Stimulated activated CD8-positive, alpha-beta memory T cell treated with anti-CD3 and anti-CD28 coated beads, Interleukin-12 subunit alpha, Interleukin-12 subunit beta, amount 100 ng/mL, for 4 hours (primary cell): Measurements from ENCODE around the gene JPH3.

Experiments
- DNase-seq: peaks from one replicate; pipeline ENCODE4 v3.0.0-alpha.2; 2020; ENCODE audit warnings: low read depth

Gene JPH3

GRCh38 chr16:87681981-87682570 is 79.8 kb downstream of the JPH3 start:
- DNase-seq = no peak

GRCh38 chr16:87682852-87683399 is 80.6 kb downstream of the JPH3 start:
- no peak for DNase-seq

- no peak for DNase-seq
Measured at GRCh38 chr16:87684106-87684677, 81.9 kb downstream of the JPH3 start.

GRCh38 chr16:87684711-87685404 is 82.5 kb downstream of the JPH3 start:
- no peak for DNase-seq

- DNase-seq = no peak
Measured at GRCh38 chr16:87685405-87685755, 83.1 kb downstream of the JPH3 start.

- no peak for DNase-seq
Measured at GRCh38 chr16:87685766-87686165, 83.5 kb downstream of the JPH3 start.

- no peak for DNase-seq
Measured at GRCh38 chr16:87686697-87687096, 84.4 kb downstream of the JPH3 start.

GRCh38 chr16:87687126-87687910 is 85.0 kb downstream of the JPH3 start:
- no peak for DNase-seq

- no peak for DNase-seq
Measured at GRCh38 chr16:87687998-87688529, 85.8 kb downstream of the JPH3 start.

GRCh38 chr16:87688876-87689815 is 86.8 kb downstream of the JPH3 start:
- DNase-seq = no peak

GRCh38 chr16:87689956-87690465 is 87.7 kb downstream of the JPH3 start:
- DNase-seq = no peak

GRCh38 chr16:87690911-87691685 is 88.8 kb downstream of the JPH3 start:
- DNase-seq = no peak

- no peak for DNase-seq
Measured at GRCh38 chr16:87691686-87692079, 89.4 kb downstream of the JPH3 start.

- no peak for DNase-seq
Measured at GRCh38 chr16:87692176-87692575, 89.9 kb downstream of the JPH3 start.

GRCh38 chr16:87692756-87693155 is 90.4 kb downstream of the JPH3 start:
- DNase-seq = no peak

GRCh38 chr16:87693827-87694226 is 91.5 kb downstream of the JPH3 start:
- no peak for DNase-seq

GRCh38 chr16:87694441-87695125 is 92.3 kb downstream of the JPH3 start:
- no peak for DNase-seq

- no peak for DNase-seq
Measured at GRCh38 chr16:87695534-87695933, 93.2 kb downstream of the JPH3 start.

- no peak for DNase-seq
Measured at GRCh38 chr16:87696726-87697125, 94.4 kb downstream of the JPH3 start.

GRCh38 chr16:87697256-87697655 is 94.9 kb downstream of the JPH3 start:
- DNase-seq = no peak
